ENCODE measurements around the gene ANGPTL2.

ANGPTL2 gene

GRCh38 chr9:127050152-127050551 is 72.3 kb downstream of the ANGPTL2 start:
- no peak for ATAC-seq
- TF ChIP-seq RARB (CRISPR knock-in tag; IDR thresholded peaks at IDR 0.05), result no peak
- TF ChIP-seq PPARA (CRISPR knock-in tag; IDR thresholded peaks at IDR 0.05; ENCODE audit: borderline replicate concordance), result no peak
- no peak for TF ChIP-seq ZNF8 (CRISPR knock-in tag; IDR thresholded peaks at IDR 0.05)
- TF ChIP-seq GLIS3 (CRISPR knock-in tag; IDR thresholded peaks at IDR 0.05), result no peak
- no peak for TF ChIP-seq CREB5 (CRISPR knock-in tag; IDR thresholded peaks at IDR 0.05; ENCODE audit: low read depth)
- TF ChIP-seq ESRRG (CRISPR knock-in tag; IDR thresholded peaks at IDR 0.05), result no peak
- TF ChIP-seq CSRNP3 (CRISPR knock-in tag; IDR thresholded peaks at IDR 0.05), result no peak
- TF ChIP-seq SNAI2 (CRISPR knock-in tag; IDR thresholded peaks at IDR 0.05), result no peak
- no peak for TF ChIP-seq TSHZ2 (CRISPR knock-in tag; IDR thresholded peaks at IDR 0.05)

- TF ChIP-seq ZNF565 (CRISPR knock-in tag; conservative IDR thresholded peaks at IDR 0.05; ENCODE audit: low read depth), result no peak
- no peak for TF ChIP-seq POU6F1 (CRISPR knock-in tag; IDR thresholded peaks at IDR 0.05; ENCODE audit: borderline replicate concordance, low read depth)
- TF ChIP-seq ZC3H10 (CRISPR knock-in tag; IDR thresholded peaks at IDR 0.05), result no peak
- no peak for TF ChIP-seq GLIS3 (CRISPR knock-in tag; IDR thresholded peaks at IDR 0.05)
- TF ChIP-seq ZFP3 (CRISPR knock-in tag; IDR thresholded peaks at IDR 0.05), result no peak
- TF ChIP-seq TOX (CRISPR knock-in tag; IDR thresholded peaks at IDR 0.05; ENCODE audit: borderline replicate concordance), result no peak
- no peak for TF ChIP-seq TCF4 (CRISPR knock-in tag; IDR thresholded peaks at IDR 0.05; ENCODE audit: borderline replicate concordance)
- no peak for TF ChIP-seq ESRRG (CRISPR knock-in tag; IDR thresholded peaks at IDR 0.05)
- no peak for TF ChIP-seq SNAI2 (CRISPR knock-in tag; IDR thresholded peaks at IDR 0.05)
- TF ChIP-seq CSDC2 (CRISPR knock-in tag; IDR thresholded peaks at IDR 0.05), result no peak
- TF ChIP-seq ARNTL (CRISPR knock-in tag; IDR thresholded peaks at IDR 0.05; ENCODE audit: borderline replicate concordance, low read depth), result no peak
- TF ChIP-seq RARB (CRISPR knock-in tag; IDR thresholded peaks at IDR 0.05), result no peak
- TF ChIP-seq CSRNP3 (CRISPR knock-in tag; IDR thresholded peaks at IDR 0.05), result no peak
- TF ChIP-seq ZNF70 (CRISPR knock-in tag; IDR thresholded peaks at IDR 0.05), result no peak
- TF ChIP-seq ISL1 (CRISPR knock-in tag; IDR thresholded peaks at IDR 0.05), result no peak
- TF ChIP-seq PATZ1 (CRISPR knock-in tag; IDR thresholded peaks at IDR 0.05; ENCODE audit: borderline replicate concordance), result no peak
- no peak for TF ChIP-seq TSHZ2 (CRISPR knock-in tag; IDR thresholded peaks at IDR 0.05)
- no peak for TF ChIP-seq OSR1 (CRISPR knock-in tag; IDR thresholded peaks at IDR 0.05)
- TF ChIP-seq PPARA (CRISPR knock-in tag; IDR thresholded peaks at IDR 0.05; ENCODE audit: borderline replicate concordance), result no peak
- ATAC-seq, result no peak
Observed at GRCh38 chr9:127049581-127049980, 72.9 kb downstream of the ANGPTL2 start.
